HepG2 (cell line): Measurements from ENCODE around the gene NKPD1. TPM values are rescaled to one million over a fixed set of nuclear protein-coding genes. Genes with fewer than 3 reads are reported as not detected.

Experiments used
- ATF4 ChIP-seq, 2 experiments: fragments of 450-650 bp in 1 of 2; sonication (generic) in 1 of 2; formaldehyde crosslinking; IDR thresholded peaks; 2 replicates each; pipeline versions ENCODE4 v1.5.0 to v1.8.0; 2020 to 2022; ENCODE audit warnings: mild to moderate bottlenecking in 1 of 2, missing genetic modification reagents in 1 of 2
- CENPBD1 ChIP-seq: sonication (generic); formaldehyde crosslinking; IDR thresholded peaks from 2 replicates; pipeline ENCODE4 v1.8.0; 2022; ENCODE audit warnings: missing genetic modification reagents, low read depth, mild to moderate bottlenecking, borderline replicate concordance
- CHD4 ChIP-seq: fragments of 200-600 bp; sonication (generic); IDR thresholded peaks from 2 replicates; pipeline ENCODE4 v1.7.0; 2017; ENCODE audit warnings: mild to moderate bottlenecking, low read length, borderline replicate concordance
- FOXK2 ChIP-seq: fragments of 450-650 bp; IDR thresholded peaks from 2 replicates; pipeline ENCODE4 v1.6.1; 2016
- FOXP4 ChIP-seq: sonication (generic); formaldehyde crosslinking; IDR thresholded peaks from 2 replicates; pipeline ENCODE4 v1.4.0; 2020; ENCODE audit warnings: missing genetic modification reagents
- GABPA ChIP-seq, 2 experiments: IDR thresholded peaks; 2 replicates each; pipeline ENCODE4 v1.6.1; 2011 to 2016; ENCODE audit warnings: low read depth in 2 of 2, low read length in 1 of 2, missing biosample characterization in 1 of 2, missing genetic modification characterization in 1 of 2
- HDAC1 ChIP-seq: sonication (generic); formaldehyde crosslinking; IDR thresholded peaks from 2 replicates; pipeline ENCODE4 v1.5.1; 2020; ENCODE audit warnings: mild to moderate bottlenecking, missing genetic modification reagents
- KAT7 ChIP-seq: IDR thresholded peaks from 2 replicates; pipeline ENCODE4 v1.6.1; 2018; ENCODE audit warnings: borderline replicate concordance, missing compliant biosample characterization
- KDM5B ChIP-seq: sonication (generic); formaldehyde crosslinking; IDR thresholded peaks from 2 replicates; pipeline ENCODE4 v1.4.0; 2020; ENCODE audit warnings: missing genetic modification reagents, mild to moderate bottlenecking, borderline replicate concordance
- NBN ChIP-seq: fragments of 450-650 bp; conservative IDR thresholded peaks from 2 replicates; pipeline ENCODE4 v1.6.1; 2017
- PAF1 ChIP-seq: IDR thresholded peaks from 2 replicates; pipeline ENCODE4 v1.6.1; 2016; ENCODE audit warnings: missing genetic modification reagents, missing compliant biosample characterization
- PRDM4 ChIP-seq: sonication (generic); formaldehyde crosslinking; IDR thresholded peaks from 2 replicates; pipeline ENCODE4 v1.9.0; 2021; ENCODE audit warnings: missing genetic modification reagents, borderline replicate concordance
- SETDB1 ChIP-seq: sonication (generic); formaldehyde crosslinking; IDR thresholded peaks from 2 replicates; pipeline ENCODE4 v1.5.1; 2020; ENCODE audit warnings: missing genetic modification reagents, mild to moderate bottlenecking, borderline replicate concordance
- ZBTB37 ChIP-seq: sonication (generic); formaldehyde crosslinking; IDR thresholded peaks from 2 replicates; pipeline ENCODE4 v1.4.0; 2020; ENCODE audit warnings: mild to moderate bottlenecking, missing genetic modification reagents
- ZNF503 ChIP-seq: sonication (generic); formaldehyde crosslinking; IDR thresholded peaks from 2 replicates; pipeline ENCODE4 v1.4.0; 2020; ENCODE audit warnings: missing genetic modification reagents
- ZNF510 ChIP-seq: sonication (generic); formaldehyde crosslinking; IDR thresholded peaks from 2 replicates; pipeline ENCODE4 v1.4.0; 2020; ENCODE audit warnings: low read depth, mild to moderate bottlenecking, missing genetic modification reagents
- ZNF530 ChIP-seq: sonication (generic); formaldehyde crosslinking; IDR thresholded peaks from 2 replicates; pipeline ENCODE4 v1.5.0; 2020; ENCODE audit warnings: low read depth, mild to moderate bottlenecking, missing genetic modification reagents
- ZSCAN12 ChIP-seq: sonication (generic); formaldehyde crosslinking; IDR thresholded peaks from 2 replicates; pipeline ENCODE4 v1.9.0; 2021; ENCODE audit warnings: mild to moderate bottlenecking, missing genetic modification reagents
- ZSCAN21 ChIP-seq: sonication (generic); formaldehyde crosslinking; IDR thresholded peaks from 2 replicates; pipeline ENCODE4 v1.8.0; 2022; ENCODE audit warnings: mild to moderate bottlenecking, missing genetic modification reagents, moderate library complexity, borderline replicate concordance
- ZSCAN30 ChIP-seq: sonication (generic); formaldehyde crosslinking; IDR thresholded peaks from 2 replicates; pipeline ENCODE4 v1.5.0; 2020; ENCODE audit warnings: mild to moderate bottlenecking, missing genetic modification reagents
- polyA plus RNA-seq, 8 experiments: library from polyadenylated mRNA; depleted of rRNA in 3 of 8; stranded (reverse) in 7 of 8; unstranded in 1 of 8; fragments of >200 nt; fragmentation: Illumina TruSeq in 4 of 8; extraction: Trizol in 4 of 8; gene quantifications; 2 replicates each; pipeline versions ENCODE4 v1.2.1 to v1.2.3, GENCODE V29; 2011 to 2016; ENCODE audit warnings: low read depth in 4 of 8, missing spikeins in 1 of 8, mixed read lengths in 1 of 8; ENCODE audit not compliant: insufficient read depth in 1 of 8
- total RNA-seq, 5 experiments: library from RNA; depleted of rRNA; stranded (reverse); fragments of >200 nt; fragmentation: Illumina TruSeq; extraction: Trizol; gene quantifications; 2 replicates each; pipeline ENCODE4 v1.2.3, GENCODE V29; 2016; ENCODE audit warnings: low read depth in 1 of 5

The NKPD1 gene
- total and polyA plus RNA-seq, 2 of the 13 experiments (the other 11 are each of a cell fraction or from before 2014, with no cell fraction given) = 0.03 TPM; not detected in 1

- TF ChIP-seq ZNF503 (CRISPR knock-in tag) = no peak
- no peak for TF ChIP-seq FOXK2
- no peak for TF ChIP-seq NBN
- TF ChIP-seq GABPA (IDR thresholded peaks at IDR 0.05; ENCODE audit: low read depth, low read length) = no peak
- no peak for TF ChIP-seq GABPA (CRISPR knock-in tag; IDR thresholded peaks at IDR 0.05; ENCODE audit: low read depth)
- TF ChIP-seq FOXP4 (CRISPR knock-in tag) = no peak
- no peak for TF ChIP-seq PRDM4 (CRISPR knock-in tag)
- TF ChIP-seq KAT7 (CRISPR knock-in tag) = peak; percentile 63; the same call in 1 of the 2 replicates
- TF ChIP-seq SETDB1 = no peak
- TF ChIP-seq KDM5B (CRISPR knock-in tag) = peak; percentile 79; the same call in 1 of the 2 replicates
- TF ChIP-seq ZSCAN21 (CRISPR knock-in tag) = peak; percentile 77; the same call in 1 of the 2 replicates
- TF ChIP-seq ZBTB37 (CRISPR knock-in tag) = no peak
- no peak for TF ChIP-seq ATF4 (CRISPR knock-in tag; IDR thresholded peaks at IDR 0.05)
- TF ChIP-seq ZSCAN30 (CRISPR knock-in tag) = no peak
- no peak for TF ChIP-seq ZSCAN12 (CRISPR knock-in tag)
- no peak for TF ChIP-seq ZNF510 (CRISPR knock-in tag)
- TF ChIP-seq CENPBD1 (CRISPR knock-in tag) = no peak
- TF ChIP-seq CHD4 = no peak
- TF ChIP-seq HDAC1 (CRISPR knock-in tag) = peak; percentile 76; the same call in 1 of the 2 replicates
- TF ChIP-seq ZNF530 (CRISPR knock-in tag) = no peak
- no peak for TF ChIP-seq PAF1 (CRISPR knock-in tag)
Measured at GRCh38 chr19:45177817-45178261, 17.1 kb upstream of the NKPD1 start, which contains the start of gene TRAPPC6A (continued).
